ENCODE data around the gene MYL4.

Gene MYL4

GRCh38 chr17:47273245-47273644 lies 64.1 kb downstream of the MYL4 start:
- TF ChIP-seq EZH2 (IDR thresholded peaks at IDR 0.05) (no peak), POLR2AphosphoS5 (IDR thresholded peaks at IDR 0.05; ENCODE audit: borderline replicate concordance, low read depth, low read length) (no peak), FOXP2 (optimal IDR thresholded peaks at IDR 0.05; ENCODE audit: control extremely low read depth, extremely low read length, insufficient read depth) (no peak)

More at GRCh38 chr17:47273245-47273644, 64.1 kb downstream of the MYL4 start:
- no peak overlapping the region for H3K27ac ChIP-seq
- no peaks in the 10 kb centered on the region for H3K36me3 ChIP-seq (ENCODE audit: insufficient read depth, low read length)
- H3K9me3 ChIP-seq (ENCODE audit: low read depth, low read length) = no peaks in the 10 kb centered on the region
- no peak overlapping the region for H3K9ac ChIP-seq (ENCODE audit: insufficient read length)
- no peak for DNase-seq (ENCODE audit: low read depth, low spot score)
- no peak overlapping the region for H3K4me3 ChIP-seq
